Psoas muscle (tissue), 8 donors: ENCODE results near the gene ZNF277. TPM values are rescaled to one million over a fixed set of nuclear protein-coding genes. Genes with fewer than 3 reads are reported as not detected.
A peak's percentile ranks its signal among the peaks of the same experiment; 100 is the strongest.

ENCODE experiments used
- ATAC-seq, 4 donors: fragments of 200-7000 bp; cut with Tn5 transposase; one replicate each; pipeline ENCODE4 v1.9.1; 2020; ENCODE audit warnings: moderate library complexity in 3 of 4, mild to moderate bottlenecking in 2 of 4
- DNase-seq, 2 donors: peaks; one replicate each; pipeline ENCODE4 v3.0.0-alpha.2; 2020
- H3K27ac ChIP-seq: fragments of 200-600 bp; one replicate; pipeline ENCODE4 v1.8.0; 2022
- H3K27me3 ChIP-seq, 3 donors: fragments of 200-600 bp in 1 of 3; one replicate each; pipeline versions ENCODE4 v1.6.1 to v1.8.0; 2013 to 2022; ENCODE audit warnings: low read length in 2 of 3, mild to moderate bottlenecking in 2 of 3, moderate library complexity in 1 of 3; ENCODE audit not compliant: insufficient read depth in 3 of 3
- H3K36me3 ChIP-seq, 2 donors: fragments of 200-600 bp in 1 of 2; one replicate each; pipeline versions ENCODE4 v1.6.1 to v1.8.0; 2013 to 2022; ENCODE audit warnings: low read depth in 1 of 2, mild to moderate bottlenecking in 1 of 2, moderate library complexity in 1 of 2; ENCODE audit not compliant: insufficient read depth in 1 of 2
- H3K4me1 ChIP-seq: fragments of 200-600 bp; one replicate; pipeline ENCODE4 v1.8.0; 2022
- H3K4me3 ChIP-seq: fragments of 200-600 bp; one replicate; pipeline ENCODE4 v1.8.0; 2022; ENCODE audit warnings: mild to moderate bottlenecking
- H3K9me3 ChIP-seq: fragments of 200-600 bp; one replicate; pipeline ENCODE4 v1.8.0; 2022
- CTCF ChIP-seq: fragments of 200-600 bp; IDR thresholded peaks from one replicate; pipeline ENCODE4 v1.8.0; 2022; ENCODE audit warnings: antibody characterized with exemption
- WGBS, 3 donors: extraction: QIAGEN DNeasy Blood & Tissue Kit; methylation state at CpG; one replicate each; pipeline versions ENCODE4 v1.1.6 to v1.1.7; 2013; 5-methylcytosine and 5-hydroxymethylcytosine counted together
- intact Hi-C, 2 donors: fragments of 100-400 bp; cut with DNase I; formaldehyde crosslinking; loops; one replicate each; pipeline versions ENCODE4 v1.11.0 to v1.14.2; 2022
- polyA plus RNA-seq, 3 donors: library from polyadenylated mRNA; stranded (reverse); fragments of 200-250 nt; gene quantifications; one replicate each; pipeline ENCODE4 v1.2.3, GENCODE V29; 2013
- total RNA-seq, 4 donors: library from RNA; stranded (reverse); fragmentation: NEBNext Ultra II Directional in 2 of 4; extraction: Animal tissue kit (Norgen Biotek cat#: 25700) in 2 of 4; gene quantifications; one replicate each; pipeline versions ENCODE4 v1.2.1 to v1.2.4, GENCODE V29; 2021 to 2023
- donor health status: healthy with polysubstance abuse.
- donor health status: DM: no; HTN: no; CAD: no; lungs with moderate emphysema.
- donor health status: Bipolar disorder and iron deficiency.
- donor health status: healthy.
- donor health status: DM: yes; HTN: yes; CAD: no.
- donor health status: DM: no; HTN: no; CAD: no.
- donor health status: DM: no; HTN: no; CAD: no.
- donor health status: DM: yes; HTN: yes; CAD: no.

ZNF277 gene
- total and polyA plus RNA-seq, 7 donors = 6.9 to 16.7 (median 11.6) TPM

- no peak overlapping the region for H3K4me3 ChIP-seq
- no peak for ATAC-seq
- DNase-seq = no peak
- H3K27ac ChIP-seq = no peak overlapping the region
- no peaks in the 10 kb centered on the region for H3K27me3 ChIP-seq
- H3K36me3 ChIP-seq = no peaks in the 10 kb centered on the region
- TF ChIP-seq CTCF = no peak
- no peaks in the 10 kb centered on the region for H3K9me3 ChIP-seq
- H3K4me1 ChIP-seq = peaks cover 16% of the 10 kb centered on the region
- intact Hi-C loops = no loop called here
- 33 to 52% (median 39%) methylated on average over 3 of the region's 3 CpGs for WGBS, 3 donors
Measured at GRCh38 chr7:112167147-112167546, 39.3 kb upstream of the ZNF277 start.

GRCh38 chr7:112168915-112169314 is 37.6 kb upstream of the ZNF277 start:
- DNase-seq (no peak), ATAC-seq (no peak)
- TF ChIP-seq CTCF = no peak
- Histone ChIP-seq H3K27ac (no peak overlapping the region), H3K4me1 (peaks cover 21% of the 10 kb centered on the region), H3K27me3 (no peaks in the 10 kb centered on the region), H3K36me3 (no peaks in the 10 kb centered on the region), H3K4me3 (no peak overlapping the region), H3K9me3 (no peaks in the 10 kb centered on the region)
- intact Hi-C loops = no loop called here
- WGBS, 3 donors = 67 to 88% (median 68%) methylated on average over 2 of the region's 2 CpGs

GRCh38 chr7:112171673-112172072 is 34.8 kb upstream of the ZNF277 start:
- Histone ChIP-seq H3K27ac (no peak overlapping the region), H3K9me3 (no peaks in the 10 kb centered on the region), H3K4me3 (no peak overlapping the region), H3K27me3 (no peaks in the 10 kb centered on the region), H3K36me3 (no peaks in the 10 kb centered on the region), H3K4me1 (peaks cover 19% of the 10 kb centered on the region)
- intact Hi-C loops = no loop called here
- 83 to 92% (median 90%) methylated on average over 1 of the region's 1 CpG for WGBS, 3 donors
- ATAC-seq (no peak), DNase-seq (no peak)
- TF ChIP-seq CTCF = no peak

GRCh38 chr7:112172870-112173567 is 33.5 kb upstream of the ZNF277 start:
- no peaks in the 10 kb centered on the region for H3K36me3 ChIP-seq
- no peak for TF ChIP-seq CTCF
- intact Hi-C loops = no loop called here
- H3K27ac ChIP-seq = peak overlapping the region; percentile 8
- H3K4me1 ChIP-seq = peaks cover 19% of the 10 kb centered on the region
- WGBS, 3 donors = 33 to 42% (median 35%) methylated on average over 8 of the region's 8 CpGs
- H3K27me3 ChIP-seq = no peaks in the 10 kb centered on the region
- peak overlapping the region; percentile 12 for H3K4me3 ChIP-seq
- ATAC-seq = peak; percentile 23 to 52 (median 31)
- DNase-seq = no peak
- no peaks in the 10 kb centered on the region for H3K9me3 ChIP-seq

GRCh38 chr7:112173568-112173905 is 33.0 kb upstream of the ZNF277 start:
- Histone ChIP-seq H3K27me3 (no peaks in the 10 kb centered on the region), H3K9me3 (no peaks in the 10 kb centered on the region), H3K36me3 (no peaks in the 10 kb centered on the region), H3K4me3 (peak overlapping the region; percentile 12), H3K27ac (peak overlapping the region; percentile 8), H3K4me1 (peaks cover 19% of the 10 kb centered on the region)
- DNase-seq = no peak
- peak in 3 of 4 donors; percentile 25 to 36 (median 36) for ATAC-seq
- intact Hi-C loops = no loop called here
- no peak for TF ChIP-seq CTCF
- WGBS, 3 donors = 18 to 28% (median 23%) methylated on average over 4 of the region's 4 CpGs
